GM23248 (cell line): Measurements from ENCODE around the gene THBS2.

ENCODE experiments used
- EZH2 ChIP-seq: fragments of 200-600 bp; sonication (generic); IDR thresholded peaks from 2 replicates; pipeline ENCODE4 v1.6.1; 2018; ENCODE audit warnings: antibody characterized with exemption, mild to moderate bottlenecking; ENCODE audit not compliant: insufficient read depth, poor library complexity, severe bottlenecking
- EZH2phosphoT487 ChIP-seq: fragments of 200-600 bp; sonication (generic); IDR thresholded peaks from 2 replicates; pipeline ENCODE4 v1.6.1; 2018; ENCODE audit warnings: antibody characterized with exemption, moderate library complexity, mild to moderate bottlenecking, low read depth; ENCODE audit not compliant: insufficient read depth

DNA sequence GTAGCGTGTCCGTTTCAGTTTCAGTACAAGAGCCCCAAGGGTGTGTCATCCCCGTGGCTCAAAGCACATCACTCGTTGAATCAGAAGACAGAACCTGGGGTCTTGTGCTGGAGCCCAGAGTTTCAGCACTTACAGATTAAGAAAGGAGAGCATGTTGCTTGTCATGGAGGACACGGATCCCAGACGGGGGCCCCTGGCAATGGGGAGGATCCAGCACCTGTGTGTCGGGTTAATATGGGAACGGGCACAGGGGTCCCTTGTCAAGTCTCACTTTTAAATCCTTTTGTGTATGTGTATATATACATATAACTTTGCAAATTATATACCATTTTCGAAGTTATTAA is 23.4 kb downstream of the THBS2 start:
- TF ChIP-seq EZH2 (no peak), EZH2phosphoT487 (no peak)
